ENCODE data around the gene DSP.

DNA sequence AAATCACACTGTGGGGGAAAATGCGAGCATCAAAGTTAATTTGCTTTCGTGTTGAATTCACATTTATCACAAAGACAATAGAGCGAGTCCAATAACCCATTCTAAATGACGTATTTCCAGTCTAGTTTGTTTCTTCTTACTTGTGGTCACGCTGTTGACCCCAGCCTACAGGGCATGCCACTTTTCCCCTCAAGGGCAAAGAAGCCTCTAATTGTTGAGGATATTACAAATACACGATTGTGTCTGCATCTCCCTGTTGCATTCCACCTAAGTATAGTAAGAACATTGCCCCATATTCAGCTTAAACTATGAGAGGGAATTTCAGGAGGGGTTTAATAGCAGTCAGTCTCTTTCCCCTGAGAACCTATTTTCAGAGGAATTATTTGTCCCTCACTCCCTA lies 37.4 kb upstream of the DSP start:
- TF ChIP-seq, protein P1, sequence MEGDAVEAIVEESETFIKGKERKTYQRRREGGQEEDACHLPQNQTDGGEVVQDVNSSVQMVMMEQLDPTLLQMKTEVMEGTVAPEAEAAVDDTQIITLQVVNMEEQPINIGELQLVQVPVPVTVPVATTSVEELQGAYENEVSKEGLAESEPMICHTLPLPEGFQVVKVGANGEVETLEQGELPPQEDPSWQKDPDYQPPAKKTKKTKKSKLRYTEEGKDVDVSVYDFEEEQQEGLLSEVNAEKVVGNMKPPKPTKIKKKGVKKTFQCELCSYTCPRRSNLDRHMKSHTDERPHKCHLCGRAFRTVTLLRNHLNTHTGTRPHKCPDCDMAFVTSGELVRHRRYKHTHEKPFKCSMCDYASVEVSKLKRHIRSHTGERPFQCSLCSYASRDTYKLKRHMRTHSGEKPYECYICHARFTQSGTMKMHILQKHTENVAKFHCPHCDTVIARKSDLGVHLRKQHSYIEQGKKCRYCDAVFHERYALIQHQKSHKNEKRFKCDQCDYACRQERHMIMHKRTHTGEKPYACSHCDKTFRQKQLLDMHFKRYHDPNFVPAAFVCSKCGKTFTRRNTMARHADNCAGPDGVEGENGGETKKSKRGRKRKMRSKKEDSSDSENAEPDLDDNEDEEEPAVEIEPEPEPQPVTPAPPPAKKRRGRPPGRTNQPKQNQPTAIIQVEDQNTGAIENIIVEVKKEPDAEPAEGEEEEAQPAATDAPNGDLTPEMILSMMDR (IDR thresholded peaks at IDR 0.05), result no peak
- no peak for TF ChIP-seq POLR2A (IDR thresholded peaks at IDR 0.05)
